GM20000 (cell line): ENCODE measurements around the gene TOP3B.
"Not testable (repeated sequence)": the region's sequence is repeated elsewhere in the genome, so short reads cannot be mapped to it uniquely, and the experiment has no call there.

Experiments
- DNase-seq: peaks from one replicate; pipeline ENCODE4 v3.0.0; 2012; ENCODE audit warnings: low spot score
- TF ChIP-seq, protein P1 (sequence below): IDR thresholded peaks from 2 replicates; pipeline ENCODE4 v1.5.1; 2012; ENCODE audit warnings: mild to moderate bottlenecking, control low read depth; ENCODE audit errors: extremely low read depth, missing control alignments

Gene TOP3B

DNA sequence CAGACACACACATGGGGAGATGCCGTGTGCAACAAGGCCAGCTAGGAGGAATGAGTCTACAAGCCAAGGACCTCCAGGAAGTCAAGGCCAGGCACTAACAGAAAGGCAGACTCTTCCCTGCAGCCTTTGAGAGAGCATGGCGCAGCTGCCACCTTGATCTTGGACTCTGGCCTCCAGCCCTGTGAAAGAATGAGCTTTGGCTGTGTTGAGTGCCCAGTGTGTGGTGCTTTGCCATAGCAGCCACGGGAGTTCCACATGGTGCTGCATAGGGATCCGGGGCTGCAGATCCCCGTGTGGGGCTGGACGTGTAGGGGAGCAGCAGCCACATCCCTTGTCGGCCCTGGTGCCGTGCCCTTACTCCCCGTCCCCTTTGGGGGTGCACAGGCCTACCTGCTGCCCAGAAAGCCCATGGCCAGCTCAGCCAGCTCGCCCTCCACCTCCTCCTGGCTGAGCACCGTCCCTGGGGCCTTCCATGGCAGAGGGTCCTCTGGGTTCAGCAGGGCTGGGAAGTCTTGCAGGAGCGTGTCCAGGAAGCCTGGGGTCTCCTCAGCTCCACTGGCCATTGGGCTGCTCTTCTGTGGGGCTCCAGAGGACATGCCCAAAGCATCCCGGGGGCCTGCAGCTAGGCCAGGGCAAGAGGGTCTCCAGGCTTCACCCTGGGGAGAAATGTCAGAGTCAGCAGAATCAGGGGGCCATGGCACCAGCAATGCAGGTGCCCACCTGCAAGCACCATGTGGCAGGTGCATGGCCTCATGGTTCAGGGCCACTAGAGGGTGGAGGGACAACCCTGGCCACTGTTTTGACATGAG is 36.9 kb downstream of the TOP3B start:
- TF ChIP-seq, protein P1, sequence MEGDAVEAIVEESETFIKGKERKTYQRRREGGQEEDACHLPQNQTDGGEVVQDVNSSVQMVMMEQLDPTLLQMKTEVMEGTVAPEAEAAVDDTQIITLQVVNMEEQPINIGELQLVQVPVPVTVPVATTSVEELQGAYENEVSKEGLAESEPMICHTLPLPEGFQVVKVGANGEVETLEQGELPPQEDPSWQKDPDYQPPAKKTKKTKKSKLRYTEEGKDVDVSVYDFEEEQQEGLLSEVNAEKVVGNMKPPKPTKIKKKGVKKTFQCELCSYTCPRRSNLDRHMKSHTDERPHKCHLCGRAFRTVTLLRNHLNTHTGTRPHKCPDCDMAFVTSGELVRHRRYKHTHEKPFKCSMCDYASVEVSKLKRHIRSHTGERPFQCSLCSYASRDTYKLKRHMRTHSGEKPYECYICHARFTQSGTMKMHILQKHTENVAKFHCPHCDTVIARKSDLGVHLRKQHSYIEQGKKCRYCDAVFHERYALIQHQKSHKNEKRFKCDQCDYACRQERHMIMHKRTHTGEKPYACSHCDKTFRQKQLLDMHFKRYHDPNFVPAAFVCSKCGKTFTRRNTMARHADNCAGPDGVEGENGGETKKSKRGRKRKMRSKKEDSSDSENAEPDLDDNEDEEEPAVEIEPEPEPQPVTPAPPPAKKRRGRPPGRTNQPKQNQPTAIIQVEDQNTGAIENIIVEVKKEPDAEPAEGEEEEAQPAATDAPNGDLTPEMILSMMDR: no peak
- no peak for DNase-seq

- TF ChIP-seq, protein P1: no peak
- no peak for DNase-seq
Measured at GRCh38 chr22:21944871-21945270, 37.7 kb downstream of the TOP3B start.

GRCh38 chr22:21943571-21944448 is 38.8 kb downstream of the TOP3B start:
- no peak for DNase-seq
- TF ChIP-seq, protein P1: no peak

GRCh38 chr22:21942407-21943343 is 39.9 kb downstream of the TOP3B start:
- TF ChIP-seq, protein P1: no peak
- DNase-seq: no peak

DNA sequence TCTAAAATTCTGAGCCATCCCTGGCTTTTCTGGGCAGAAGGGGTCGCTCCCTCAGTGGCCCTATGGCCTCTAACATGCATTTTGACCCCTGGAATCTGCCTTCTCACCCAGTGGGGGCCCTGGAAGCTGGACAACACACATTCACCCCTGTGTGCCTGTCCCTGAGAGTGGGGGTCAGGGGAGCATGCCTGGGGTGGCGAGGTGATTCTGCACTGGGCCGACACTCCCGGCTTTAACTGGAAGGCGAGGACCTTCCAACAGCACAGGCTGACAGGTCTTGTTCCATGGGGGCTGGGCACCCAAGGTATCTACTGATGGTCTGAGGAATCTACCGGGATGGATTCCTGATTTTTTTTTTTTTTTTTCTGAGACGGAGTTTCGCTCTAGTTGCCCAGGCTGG is 40.7 kb downstream of the TOP3B start:
- TF ChIP-seq, protein P1: no peak
- no peak for DNase-seq

DNA sequence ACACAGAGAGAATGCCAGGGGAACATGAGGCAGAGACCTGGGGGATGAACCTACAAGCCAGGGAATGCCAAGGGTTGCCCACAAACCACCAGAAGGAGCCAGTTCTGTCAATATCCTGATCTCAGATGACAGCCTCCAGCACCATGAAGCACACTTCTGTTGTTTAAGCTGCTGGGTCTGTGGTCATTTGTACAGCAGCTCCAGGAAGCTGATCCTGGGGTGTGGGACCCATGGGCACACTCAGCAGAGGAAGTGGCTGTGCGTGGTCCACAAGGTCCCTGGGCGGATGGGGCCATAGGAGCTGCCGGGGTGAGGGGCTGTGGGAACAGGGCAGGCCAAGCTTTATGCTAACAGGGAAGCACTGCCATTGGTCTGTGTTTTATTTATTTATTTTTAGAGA is 42.1 kb downstream of the TOP3B start:
- DNase-seq: no peak
- TF ChIP-seq, protein P1: no peak

DNA sequence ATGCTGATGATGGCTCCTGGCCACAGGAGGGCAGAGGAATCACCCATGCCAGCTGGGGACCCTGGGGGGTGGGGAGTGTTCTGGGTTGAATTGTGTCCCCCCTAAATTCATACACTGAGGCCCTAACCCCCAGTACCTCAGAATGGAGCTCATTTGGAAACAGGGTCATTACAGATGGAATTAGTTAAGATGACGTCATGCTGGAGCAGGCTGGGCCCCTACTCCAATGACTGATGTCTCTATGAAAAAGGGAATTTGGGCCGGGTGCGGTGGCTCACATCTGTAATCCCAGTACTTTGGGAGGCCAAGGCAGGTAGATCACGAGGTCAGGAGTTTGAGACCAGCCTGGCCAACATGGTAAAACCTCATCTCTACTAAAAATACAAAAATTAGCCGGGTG is 42.7 kb downstream of the TOP3B start:
- not testable (repeated sequence) for DNase-seq
